H9 (cell line): Measurements from ENCODE around the gene FOXF2. TPM values are rescaled to one million over a fixed set of nuclear protein-coding genes. Genes with fewer than 3 reads are reported as not detected.

ENCODE experiments used
- DNase-seq: peaks from one replicate; pipeline ENCODE4 v3.0.0-alpha.2; 2017
- H2AFZ ChIP-seq: one replicate; pipeline ENCODE4 v1.6.1; 2013; ENCODE audit warnings: mild to moderate bottlenecking, low read length, control low read depth, moderate library complexity
- H2AK5ac ChIP-seq: 2 replicates; pipeline ENCODE4 v1.6.1; 2013; ENCODE audit warnings: low read length, control low read depth, mixed read lengths; ENCODE audit not compliant: insufficient read length
- H2BK120ac ChIP-seq: one replicate; pipeline ENCODE4 v1.6.1; 2013; ENCODE audit warnings: low read depth, mild to moderate bottlenecking, low read length, control low read depth, inconsistent platforms; ENCODE audit not compliant: poor library complexity, severe bottlenecking
- H2BK12ac ChIP-seq: 2 replicates; pipeline ENCODE4 v1.6.1; 2013; ENCODE audit warnings: low read length, control low read depth, mixed read lengths, low read depth; ENCODE audit not compliant: insufficient read length
- H2BK15ac ChIP-seq: 2 replicates; pipeline ENCODE4 v1.6.1; 2013; ENCODE audit warnings: low read depth, low read length, control low read depth
- H2BK20ac ChIP-seq: one replicate; pipeline ENCODE4 v1.6.1; 2013; ENCODE audit warnings: low read depth, mild to moderate bottlenecking, low read length, control low read depth, inconsistent platforms; ENCODE audit not compliant: poor library complexity, severe bottlenecking
- H2BK5ac ChIP-seq: 2 replicates; pipeline ENCODE4 v1.6.1; 2013; ENCODE audit warnings: low read length, control low read depth, mixed read lengths; ENCODE audit not compliant: insufficient read length
- H3K14ac ChIP-seq: 2 replicates; pipeline ENCODE4 v1.6.1; 2013; ENCODE audit warnings: low read length, control low read depth; ENCODE audit not compliant: insufficient read depth
- H3K18ac ChIP-seq: 2 replicates; pipeline ENCODE4 v1.6.1; 2013; ENCODE audit warnings: low read depth, mild to moderate bottlenecking, mixed read lengths, low read length, control low read depth; ENCODE audit not compliant: insufficient read length
- H3K23ac ChIP-seq: 2 replicates; pipeline ENCODE4 v1.6.1; 2013; ENCODE audit warnings: low read length, control low read depth, mixed read lengths, low read depth; ENCODE audit not compliant: insufficient read length
- H3K23me2 ChIP-seq: 2 replicates; pipeline ENCODE4 v1.6.1; 2013; ENCODE audit warnings: low read depth, mild to moderate bottlenecking, mixed read lengths, low read length, control low read depth; ENCODE audit not compliant: insufficient read length, poor library complexity, severe bottlenecking
- H3K27ac ChIP-seq: 2 replicates; pipeline ENCODE4 v1.5.1; 2013; ENCODE audit warnings: low read length, control low read depth, mixed read lengths, low read depth; ENCODE audit not compliant: insufficient read length
- H3K27me3 ChIP-seq: 2 replicates; pipeline ENCODE4 v1.6.1; 2013; ENCODE audit warnings: low read length, control low read depth, inconsistent platforms; ENCODE audit not compliant: insufficient read depth
- H3K4ac ChIP-seq: 2 replicates; pipeline ENCODE4 v1.6.1; 2013; ENCODE audit warnings: low read depth, mild to moderate bottlenecking, control low read depth, inconsistent platforms, low read length, moderate library complexity
- H3K4me1 ChIP-seq: 2 replicates; pipeline ENCODE4 v1.6.1; 2013; ENCODE audit warnings: low read length, control low read depth, inconsistent platforms; ENCODE audit not compliant: insufficient read depth
- H3K4me2 ChIP-seq: 2 replicates; pipeline ENCODE4 v1.6.1; 2013; ENCODE audit warnings: low read length, control low read depth, mixed read lengths; ENCODE audit not compliant: insufficient read length, insufficient read depth
- H3K56ac ChIP-seq: 2 replicates; pipeline ENCODE4 v1.6.1; 2013; ENCODE audit warnings: low read depth, mild to moderate bottlenecking, mixed read lengths, low read length, control low read depth; ENCODE audit not compliant: insufficient read length
- H3K79me1 ChIP-seq: 2 replicates; pipeline ENCODE4 v1.6.1; 2013; ENCODE audit warnings: low read depth, mild to moderate bottlenecking, moderate library complexity, low read length, control low read depth, inconsistent platforms; ENCODE audit not compliant: insufficient read depth, poor library complexity, severe bottlenecking
- H3K79me2 ChIP-seq: 2 replicates; pipeline ENCODE4 v1.6.1; 2013; ENCODE audit warnings: low read length, control low read depth, inconsistent platforms; ENCODE audit not compliant: insufficient read depth
- H3K9ac ChIP-seq: 2 replicates; pipeline ENCODE4 v1.6.1; 2013; ENCODE audit warnings: low read length, control low read depth, mixed read lengths; ENCODE audit not compliant: insufficient read length; ENCODE audit errors: extremely low read depth
- H3K9me3 ChIP-seq: one replicate; pipeline ENCODE4 v1.6.1; 2013; ENCODE audit warnings: low read depth, low read length, inconsistent platforms; ENCODE audit not compliant: control insufficient read depth
- H3T11ph ChIP-seq: one replicate; pipeline ENCODE4 v1.6.1; 2013; ENCODE audit warnings: mild to moderate bottlenecking, low read length, control low read depth, inconsistent platforms
- H4K20me1 ChIP-seq: one replicate; pipeline ENCODE4 v1.6.1; 2013; ENCODE audit not compliant: control insufficient read depth, insufficient read length, insufficient read depth
- H4K5ac ChIP-seq: 2 replicates; pipeline ENCODE4 v1.6.1; 2013; ENCODE audit warnings: low read depth, mild to moderate bottlenecking, mixed read lengths, low read length, control low read depth; ENCODE audit not compliant: insufficient read length
- H4K8ac ChIP-seq: replicated peaks from 2 replicates; pipeline ENCODE4 v1.6.1; 2013; ENCODE audit warnings: low read length, control low read depth, mixed read lengths, low read depth; ENCODE audit not compliant: insufficient read length
- H4K91ac ChIP-seq: 2 replicates; pipeline ENCODE4 v1.6.1; 2013; ENCODE audit warnings: low read depth, mild to moderate bottlenecking, moderate library complexity, mixed read lengths, low read length, control low read depth; ENCODE audit not compliant: insufficient read length
- H3K27ac Mint-ChIP-seq, 3 experiments: 2 replicates in 2 of 3; 3 replicates in 1 of 3; pipeline ENCODE4 v1.8.0; 2020 to 2021; ENCODE audit warnings: mixed read lengths in 3 of 3, mild to moderate bottlenecking in 1 of 3, moderate library complexity in 1 of 3
- H3K27me3 Mint-ChIP-seq: 2 replicates; pipeline ENCODE4 v1.8.0; 2021; ENCODE audit warnings: low read depth, mild to moderate bottlenecking, moderate library complexity, mixed read lengths
- H3K36me3 Mint-ChIP-seq, 3 experiments: 2 replicates in 2 of 3; 3 replicates in 1 of 3; pipeline ENCODE4 v1.8.0; 2020 to 2021; ENCODE audit warnings: low read depth in 3 of 3, mixed read lengths in 3 of 3; ENCODE audit not compliant: insufficient read depth in 1 of 3
- H3K4me1 Mint-ChIP-seq, 2 experiments: 2 replicates each; pipeline ENCODE4 v1.8.0; 2020; ENCODE audit warnings: mixed read lengths in 2 of 2
- H3K4me3 Mint-ChIP-seq, 2 experiments: 2 replicates in 1 of 2; 3 replicates in 1 of 2; pipeline ENCODE4 v1.8.0; 2020 to 2021; ENCODE audit warnings: mild to moderate bottlenecking in 2 of 2, mixed read lengths in 2 of 2, moderate library complexity in 1 of 2
- H3K9me3 Mint-ChIP-seq, 2 experiments: 2 replicates in 1 of 2; 3 replicates in 1 of 2; pipeline ENCODE4 v1.8.0; 2020; ENCODE audit warnings: mild to moderate bottlenecking in 2 of 2, mixed read lengths in 2 of 2, moderate library complexity in 1 of 2
- CTCF ChIP-seq: fragments of 200-600 bp; sonication (generic); conservative IDR thresholded peaks from 3 replicates; pipeline ENCODE4 v1.8.0; 2021; ENCODE audit warnings: antibody characterized with exemption, mild to moderate bottlenecking
- WGBS: extraction: QIAGEN DNeasy Blood & Tissue Kit; methylation state at CpG from one replicate; pipeline ENCODE4 v1.1.7; 2013; ENCODE audit warnings: missing lambda C conversion rate, low lambda C conversion rate, mixed read lengths; ENCODE audit not compliant: insufficient read length; ENCODE audit errors: extremely low coverage; 5-methylcytosine and 5-hydroxymethylcytosine counted together
- total RNA-seq: library from RNA; stranded (reverse); gene quantifications from 2 replicates; pipeline ENCODE4 v1.2.1, GENCODE V29; 2021

FOXF2 gene
- total RNA-seq, 1 experiment from 2014 or later: not detected

GRCh38 chr6:1382331-1382882 lies 7.0 kb upstream of the FOXF2 start:
- Histone ChIP-seq H3K14ac (no peak overlapping the region), H3K4me1 (no peaks in the 10 kb centered on the region), H4K20me1 (no peaks in the 10 kb centered on the region), H2BK15ac (no peak overlapping the region), H3K23me2 (peaks cover 12% of the 10 kb centered on the region), H3K56ac (no peak overlapping the region), H3K79me1 (no peaks in the 10 kb centered on the region), H3K27me3 (peaks cover 91% of the 10 kb centered on the region), H3K4ac (no peak overlapping the region), H2BK120ac (no peak overlapping the region), H4K5ac (no peak overlapping the region), H2BK5ac (no peak overlapping the region), H3T11ph (no peak overlapping the region), H3K9me3 (no peaks in the 10 kb centered on the region), H2BK20ac (no peak overlapping the region), H4K91ac (no peak overlapping the region), H2BK12ac (no peak overlapping the region), H3K23ac (no peak overlapping the region), H2AK5ac (no peak overlapping the region), H3K27ac (no peak overlapping the region), H3K18ac (no peak overlapping the region), H3K9ac (no peak overlapping the region), H4K8ac (no peak overlapping the region), H3K4me2 (peak overlapping the region; percentile 47), H2AFZ (no peak overlapping the region), H3K79me2 (no peaks in the 10 kb centered on the region)
- DNase-seq: peak; percentile 60
- no CpG with 5 or more reads among the region's 35 CpGs for WGBS
- no peak overlapping the region for H3K27ac Mint-ChIP-seq
- H3K4me1 Mint-ChIP-seq: peaks cover 22 to 32% of the 10 kb centered on the region in 2 experiments
- peaks cover 99% of the 10 kb centered on the region for H3K27me3 Mint-ChIP-seq
- H3K4me3 Mint-ChIP-seq: peak overlapping the region; percentile 45 to 78; a peak in 4 of 5 replicates
- no peaks in the 10 kb centered on the region for H3K36me3 Mint-ChIP-seq
- H3K9me3 Mint-ChIP-seq: peaks cover 0 to 7% of the 10 kb centered on the region in 2 experiments; a peak in 3 of 5 replicates
- no peak for TF ChIP-seq CTCF
